ENCODE measurements around the gene PRPF38B. TPM values are rescaled to one million over a fixed set of nuclear protein-coding genes. Genes with fewer than 3 reads are reported as not detected.

Gene PRPF38B
- total RNA-seq, 1 donor: 14.1 TPM

DNA sequence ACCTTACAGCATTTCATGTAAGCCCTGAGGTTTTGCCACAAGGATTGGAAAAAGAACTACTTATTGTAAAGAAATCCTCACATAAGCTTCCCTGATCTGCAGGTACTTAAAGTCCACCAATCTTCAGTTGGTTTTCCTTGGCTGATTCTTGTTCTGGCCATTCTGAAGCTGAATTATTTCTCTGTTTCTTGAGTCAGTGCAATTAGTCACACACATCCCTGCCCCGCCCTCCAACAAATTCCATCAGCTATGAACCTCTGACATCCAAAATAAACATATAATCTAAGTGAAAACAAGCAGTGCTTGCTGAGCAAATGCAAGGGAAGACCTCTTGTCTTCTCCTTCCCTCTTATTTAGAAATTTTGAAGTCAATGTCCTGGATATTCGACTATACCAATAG is 12.4 kb downstream of the PRPF38B start:
- TF ChIP-seq, protein P1, sequence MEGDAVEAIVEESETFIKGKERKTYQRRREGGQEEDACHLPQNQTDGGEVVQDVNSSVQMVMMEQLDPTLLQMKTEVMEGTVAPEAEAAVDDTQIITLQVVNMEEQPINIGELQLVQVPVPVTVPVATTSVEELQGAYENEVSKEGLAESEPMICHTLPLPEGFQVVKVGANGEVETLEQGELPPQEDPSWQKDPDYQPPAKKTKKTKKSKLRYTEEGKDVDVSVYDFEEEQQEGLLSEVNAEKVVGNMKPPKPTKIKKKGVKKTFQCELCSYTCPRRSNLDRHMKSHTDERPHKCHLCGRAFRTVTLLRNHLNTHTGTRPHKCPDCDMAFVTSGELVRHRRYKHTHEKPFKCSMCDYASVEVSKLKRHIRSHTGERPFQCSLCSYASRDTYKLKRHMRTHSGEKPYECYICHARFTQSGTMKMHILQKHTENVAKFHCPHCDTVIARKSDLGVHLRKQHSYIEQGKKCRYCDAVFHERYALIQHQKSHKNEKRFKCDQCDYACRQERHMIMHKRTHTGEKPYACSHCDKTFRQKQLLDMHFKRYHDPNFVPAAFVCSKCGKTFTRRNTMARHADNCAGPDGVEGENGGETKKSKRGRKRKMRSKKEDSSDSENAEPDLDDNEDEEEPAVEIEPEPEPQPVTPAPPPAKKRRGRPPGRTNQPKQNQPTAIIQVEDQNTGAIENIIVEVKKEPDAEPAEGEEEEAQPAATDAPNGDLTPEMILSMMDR (IDR thresholded peaks at IDR 0.05; ENCODE audit: extremely low read depth, low read depth, low read length): no peak
- Histone ChIP-seq H3K9me3 (ENCODE audit: low read depth, low read length) (no peaks in the 10 kb centered on the region), H2AFZ (ENCODE audit: low read length) (no peak overlapping the region), H3K36me3 (ENCODE audit: insufficient read depth, low read length) (peaks cover 21% of the 10 kb centered on the region), H3K27ac (ENCODE audit: low read depth, low read length) (peak overlapping the region; percentile 75), H3K4me2 (ENCODE audit: insufficient read depth, low read length) (peak overlapping the region; percentile 54), H3K4me3 (ENCODE audit: insufficient read depth, low read length) (peak overlapping the region; percentile 26), H3K4me1 (ENCODE audit: insufficient read depth, low read length) (peaks cover 28% of the 10 kb centered on the region), H3K27me3 (ENCODE audit: insufficient read depth, low read length) (no peaks in the 10 kb centered on the region), H3K79me2 (ENCODE audit: insufficient read depth, low read length) (no peaks in the 10 kb centered on the region), H4K20me1 (ENCODE audit: insufficient read depth, low read length) (no peaks in the 10 kb centered on the region)
- peak; percentile 79 for DNase-seq (ENCODE audit: insufficient read length, low spot score, missing footprints)

- H2AFZ ChIP-seq (ENCODE audit: low read length): no peak overlapping the region
- no peaks in the 10 kb centered on the region for H3K36me3 ChIP-seq (ENCODE audit: insufficient read depth, low read length)
- H3K9me3 ChIP-seq (ENCODE audit: low read depth, low read length): no peaks in the 10 kb centered on the region
- TF ChIP-seq, protein P1 (IDR thresholded peaks at IDR 0.05; ENCODE audit: extremely low read depth, low read depth, low read length): no peak
- no peak overlapping the region for H3K4me3 ChIP-seq (ENCODE audit: insufficient read depth, low read length)
- no peak overlapping the region for H3K27ac ChIP-seq (ENCODE audit: low read depth, low read length)
- H3K79me2 ChIP-seq (ENCODE audit: insufficient read depth, low read length): no peaks in the 10 kb centered on the region
- H3K27me3 ChIP-seq (ENCODE audit: insufficient read depth, low read length): no peaks in the 10 kb centered on the region
- DNase-seq (ENCODE audit: insufficient read length, low spot score, missing footprints): no peak
- no peaks in the 10 kb centered on the region for H4K20me1 ChIP-seq (ENCODE audit: insufficient read depth, low read length)
- peaks cover 28% of the 10 kb centered on the region for H3K4me1 ChIP-seq (ENCODE audit: insufficient read depth, low read length)
- H3K4me2 ChIP-seq (ENCODE audit: insufficient read depth, low read length): no peak overlapping the region
These were observed 14.5 kb downstream of the PRPF38B start for GRCh38 chr1:108706643-108707042.

GRCh38 chr1:108708691-108709660 is 16.9 kb downstream of the PRPF38B start:
- Histone ChIP-seq H3K36me3 (ENCODE audit: insufficient read depth, low read length) (no peaks in the 10 kb centered on the region), H3K27ac (ENCODE audit: low read depth, low read length) (no peak overlapping the region), H3K79me2 (ENCODE audit: insufficient read depth, low read length) (no peaks in the 10 kb centered on the region), H4K20me1 (ENCODE audit: insufficient read depth, low read length) (no peaks in the 10 kb centered on the region), H3K9me3 (ENCODE audit: low read depth, low read length) (no peaks in the 10 kb centered on the region), H3K27me3 (ENCODE audit: insufficient read depth, low read length) (no peaks in the 10 kb centered on the region), H3K4me3 (ENCODE audit: insufficient read depth, low read length) (no peak overlapping the region), H2AFZ (ENCODE audit: low read length) (peak overlapping the region; percentile 26), H3K4me2 (ENCODE audit: insufficient read depth, low read length) (no peak overlapping the region), H3K4me1 (ENCODE audit: insufficient read depth, low read length) (peaks cover 30% of the 10 kb centered on the region)
- TF ChIP-seq, protein P1 (IDR thresholded peaks at IDR 0.05; ENCODE audit: extremely low read depth, low read depth, low read length): peak; percentile 19
- DNase-seq (ENCODE audit: insufficient read length, low spot score, missing footprints): no peak

DNA sequence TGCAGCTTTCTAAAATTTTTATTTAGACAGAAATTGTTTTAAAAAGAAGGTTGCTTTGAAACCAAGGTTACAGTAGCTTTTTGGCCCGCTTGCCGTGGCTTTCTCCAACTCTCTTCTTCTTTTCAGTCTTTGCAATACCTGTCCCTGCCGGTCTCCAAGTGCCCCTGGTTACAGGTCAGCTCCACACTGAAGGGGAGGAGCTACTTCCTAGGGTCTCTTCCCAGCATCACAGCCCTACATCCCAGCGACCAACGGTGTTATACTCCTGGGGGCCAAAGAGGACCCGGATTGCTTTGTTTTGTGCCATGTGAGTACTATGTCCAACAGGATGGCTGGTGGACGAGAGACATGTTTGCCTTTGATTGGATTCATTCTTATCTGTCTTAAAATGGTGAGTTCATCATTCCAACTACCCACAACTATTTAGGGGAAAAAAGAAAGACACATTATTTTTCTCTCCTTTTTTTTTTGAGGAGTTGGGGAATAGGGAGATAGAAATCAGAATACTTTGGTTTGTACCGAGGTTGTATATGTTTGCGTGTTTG is 20.6 kb downstream of the PRPF38B start, which contains the start of gene FNDC7:
TSS of gene FNDC7 (plus strand) at position 303 of the 545 bp plus-strand sequence. CDS start at position 329, 26 bp downstream.
- TF ChIP-seq, protein P1 (IDR thresholded peaks at IDR 0.05; ENCODE audit: extremely low read depth, low read depth, low read length): no peak
- no peaks in the 10 kb centered on the region for H4K20me1 ChIP-seq (ENCODE audit: insufficient read depth, low read length)
- no peak within 1 kb of the TSS for H3K27ac ChIP-seq (ENCODE audit: low read depth, low read length)
- no peak for DNase-seq (ENCODE audit: insufficient read length, low spot score, missing footprints)
- H2AFZ ChIP-seq (ENCODE audit: low read length): peak within 1 kb of the TSS; percentile 88
- no peaks in the 10 kb centered on the region for H3K27me3 ChIP-seq (ENCODE audit: insufficient read depth, low read length)
- H3K36me3 ChIP-seq (ENCODE audit: insufficient read depth, low read length): no peaks in the 10 kb centered on the region
- H3K9me3 ChIP-seq (ENCODE audit: low read depth, low read length): no peaks in the 10 kb centered on the region
- no peaks in the 10 kb centered on the region for H3K79me2 ChIP-seq (ENCODE audit: insufficient read depth, low read length)
- peaks cover 21% of the 10 kb centered on the region for H3K4me1 ChIP-seq (ENCODE audit: insufficient read depth, low read length)
- H3K4me2 ChIP-seq (ENCODE audit: insufficient read depth, low read length): peak within 1 kb of the TSS; percentile 64
- H3K4me3 ChIP-seq (ENCODE audit: insufficient read depth, low read length): peak within 1 kb of the TSS; percentile 6
